Gastroesophageal sphincter (tissue), 4 donors: ENCODE results near the gene ZNF254. TPM values are rescaled to one million over a fixed set of nuclear protein-coding genes. Genes with fewer than 3 reads are reported as not detected.
"Not testable (repeated sequence)": the region's sequence is repeated elsewhere in the genome, so short reads cannot be mapped to it uniquely, and the experiment has no call there.

Source experiments
- ATAC-seq: fragments of 150-250 bp; one replicate; pipeline ENCODE4 v1.9.1; 2016; ENCODE audit warnings: mild to moderate bottlenecking, moderate library complexity
- H3K27ac ChIP-seq, 4 donors: fragments of 200-600 bp; sonication (generic) in 3 of 4; 1 replicate in 3 of 4; 2 replicates in 1 of 4; pipeline ENCODE4 v1.5.1; 2016 to 2019
- H3K27me3 ChIP-seq: fragments of 200-600 bp; sonication (generic); one replicate; pipeline ENCODE4 v1.5.1; 2019
- H3K36me3 ChIP-seq, 2 donors: fragments of 200-600 bp; sonication (generic); one replicate each; pipeline ENCODE4 v1.5.1; 2019; ENCODE audit warnings: control low read depth in 1 of 2
- H3K4me1 ChIP-seq, 3 donors: fragments of 200-600 bp; sonication (generic); 1 replicate in 2 of 3; 2 replicates in 1 of 3; pipeline ENCODE4 v1.5.1; 2016 to 2019; ENCODE audit warnings: control low read depth in 2 of 3
- H3K4me3 ChIP-seq, 2 donors: fragments of 200-600 bp; sonication (generic); one replicate each; pipeline ENCODE4 v1.5.1; 2019; ENCODE audit warnings: mild to moderate bottlenecking in 1 of 2, moderate library complexity in 1 of 2
- H3K9me3 ChIP-seq, 3 donors: fragments of 200-600 bp; sonication (generic); one replicate each; pipeline ENCODE4 v1.5.1; 2017 to 2019; ENCODE audit warnings: control low read depth in 2 of 3
- EP300 ChIP-seq: sonication (generic); formaldehyde crosslinking; IDR thresholded peaks from one replicate; pipeline ENCODE4 v1.6.1; 2017; ENCODE audit warnings: antibody characterized with exemption, mild to moderate bottlenecking
- POLR2A ChIP-seq, 2 donors: fragments of 450-650 bp; IDR thresholded peaks; one replicate each; pipeline ENCODE4 v1.6.1; 2017; ENCODE audit warnings: antibody characterized with exemption in 2 of 2, mild to moderate bottlenecking in 2 of 2, moderate library complexity in 1 of 2
- POLR2AphosphoS5 ChIP-seq: sonication (generic); formaldehyde crosslinking; IDR thresholded peaks from one replicate; pipeline ENCODE4 v1.6.1; 2017; ENCODE audit warnings: antibody characterized with exemption
- WGBS, 2 donors: methylation state at CpG; one replicate each; pipeline ENCODE4 v1.1.5; 2018; ENCODE audit warnings: low coverage in 1 of 2; 5-methylcytosine and 5-hydroxymethylcytosine counted together
- total RNA-seq, 4 donors: library from RNA; depleted of rRNA; stranded (reverse); fragments of >200 nt; gene quantifications; one replicate each; pipeline ENCODE4 v1.1.0, GENCODE V29; 2016
- TF ChIP-seq, protein P1 (sequence below), 4 experiments: fragments of 200-600 bp in 2 of 4; fragments of 450-650 bp in 2 of 4; sonication (generic) in 1 of 4; IDR thresholded peaks; one replicate each; pipeline ENCODE4 v1.5.1; 2017 to 2019; ENCODE audit warnings: antibody characterized with exemption in 4 of 4, mild to moderate bottlenecking in 2 of 4, moderate library complexity in 2 of 4

ZNF254 gene
- 10 to 100 TPM; 10.0 to 22.6 (median 13.5) TPM for total RNA-seq

DNA sequence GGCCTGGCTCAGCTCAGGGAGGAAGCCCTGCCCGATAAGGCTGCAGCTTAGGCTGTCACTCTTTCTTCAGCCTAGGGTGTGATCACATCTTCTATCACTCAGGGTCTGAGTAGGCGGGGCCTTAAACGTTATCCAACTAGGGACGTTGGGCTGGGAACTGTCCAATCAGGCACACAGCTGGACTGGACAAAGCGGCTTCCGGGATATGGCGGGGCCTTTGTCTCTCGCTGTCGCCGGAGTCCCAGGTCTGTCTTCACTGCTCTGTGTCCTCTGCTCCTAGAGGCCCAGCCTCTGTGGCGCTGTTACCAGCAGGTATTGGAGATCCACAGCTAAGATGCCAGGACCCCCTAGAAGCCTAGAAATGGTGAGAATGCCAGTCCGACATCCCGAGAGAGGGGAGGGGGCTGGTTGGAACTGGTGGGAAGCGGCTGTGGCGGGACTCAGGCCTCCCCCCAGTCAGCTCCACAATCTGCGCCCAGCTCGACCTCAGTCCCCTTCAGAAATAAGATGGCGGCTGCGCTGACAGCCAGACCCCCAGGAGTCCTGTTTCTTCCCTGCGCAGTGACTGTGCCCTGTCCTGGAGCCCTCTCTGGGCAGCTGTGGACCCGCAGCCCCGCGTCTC is at the start of gene ZNF254:
Gene ZNF254 (plus strand): TSS at position 214 of the 622 bp plus-strand sequence. CDS start 121 bp downstream, at position 335.
- peak; percentile 62 for TF ChIP-seq POLR2AphosphoS5
- TF ChIP-seq, protein P1, sequence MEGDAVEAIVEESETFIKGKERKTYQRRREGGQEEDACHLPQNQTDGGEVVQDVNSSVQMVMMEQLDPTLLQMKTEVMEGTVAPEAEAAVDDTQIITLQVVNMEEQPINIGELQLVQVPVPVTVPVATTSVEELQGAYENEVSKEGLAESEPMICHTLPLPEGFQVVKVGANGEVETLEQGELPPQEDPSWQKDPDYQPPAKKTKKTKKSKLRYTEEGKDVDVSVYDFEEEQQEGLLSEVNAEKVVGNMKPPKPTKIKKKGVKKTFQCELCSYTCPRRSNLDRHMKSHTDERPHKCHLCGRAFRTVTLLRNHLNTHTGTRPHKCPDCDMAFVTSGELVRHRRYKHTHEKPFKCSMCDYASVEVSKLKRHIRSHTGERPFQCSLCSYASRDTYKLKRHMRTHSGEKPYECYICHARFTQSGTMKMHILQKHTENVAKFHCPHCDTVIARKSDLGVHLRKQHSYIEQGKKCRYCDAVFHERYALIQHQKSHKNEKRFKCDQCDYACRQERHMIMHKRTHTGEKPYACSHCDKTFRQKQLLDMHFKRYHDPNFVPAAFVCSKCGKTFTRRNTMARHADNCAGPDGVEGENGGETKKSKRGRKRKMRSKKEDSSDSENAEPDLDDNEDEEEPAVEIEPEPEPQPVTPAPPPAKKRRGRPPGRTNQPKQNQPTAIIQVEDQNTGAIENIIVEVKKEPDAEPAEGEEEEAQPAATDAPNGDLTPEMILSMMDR (IDR thresholded peaks at IDR 0.05): peak in 2 of 4 experiments; percentile 2 to 12
- TF ChIP-seq EP300: no peak
- peak; percentile 47 to 51 for TF ChIP-seq POLR2A (IDR thresholded peaks at IDR 0.05)
- no peaks in the 10 kb centered on the region for H3K9me3 ChIP-seq
- H3K27me3 ChIP-seq: no peaks in the 10 kb centered on the region
- H3K27ac ChIP-seq: peak within 1 kb of the TSS; percentile 57 to 86 (median 84)
- peaks cover 0 to 4% of the 10 kb centered on the region in 2 donors for H3K36me3 ChIP-seq
- WGBS, 2 donors: 0 to 2% methylated on average over 7 to 9 of the region's 23 CpGs
- peak; percentile 98 for ATAC-seq
- peaks cover 0 to 20% (median 5%) of the 10 kb centered on the region in 3 donors for H3K4me1 ChIP-seq
- H3K4me3 ChIP-seq: peak within 1 kb of the TSS; percentile 48 to 71

DNA sequence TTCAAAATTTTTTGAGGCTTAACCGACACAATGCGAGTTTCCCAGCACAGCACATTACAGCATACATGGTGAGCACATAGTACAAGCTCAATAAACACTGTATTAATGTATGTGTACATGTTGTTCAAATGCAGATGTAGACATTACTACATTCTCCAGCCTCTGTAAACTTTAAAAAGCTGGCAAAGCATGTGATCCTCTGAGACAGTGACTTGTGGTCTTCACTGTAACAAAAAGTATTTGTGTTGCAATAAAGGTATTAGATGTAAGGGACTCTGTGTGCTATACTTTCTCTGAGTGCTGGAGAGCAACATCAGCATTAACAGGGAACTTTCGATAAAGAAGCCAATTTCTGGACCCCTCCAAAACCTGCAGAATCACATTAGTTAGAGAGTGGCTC is 46.4 kb upstream of the ZNF254 start:
- 94 to 95% methylated on average over 3 of the region's 3 CpGs for WGBS, 2 donors
- ATAC-seq: no peak
- no peak for TF ChIP-seq POLR2A (IDR thresholded peaks at IDR 0.05)
- TF ChIP-seq, protein P1 (IDR thresholded peaks at IDR 0.05): no peak
- no peak for TF ChIP-seq POLR2AphosphoS5
- no peak for TF ChIP-seq EP300
- Histone ChIP-seq H3K4me1 (peaks cover 0 to 50% (median 6%) of the 10 kb centered on the region in 3 donors), H3K4me3 (no peak overlapping the region), H3K36me3 (peaks cover 0 to 53% of the 10 kb centered on the region in 2 donors), H3K27ac (no peak overlapping the region), H3K27me3 (no peaks in the 10 kb centered on the region), H3K9me3 (no peaks in the 10 kb centered on the region)

DNA sequence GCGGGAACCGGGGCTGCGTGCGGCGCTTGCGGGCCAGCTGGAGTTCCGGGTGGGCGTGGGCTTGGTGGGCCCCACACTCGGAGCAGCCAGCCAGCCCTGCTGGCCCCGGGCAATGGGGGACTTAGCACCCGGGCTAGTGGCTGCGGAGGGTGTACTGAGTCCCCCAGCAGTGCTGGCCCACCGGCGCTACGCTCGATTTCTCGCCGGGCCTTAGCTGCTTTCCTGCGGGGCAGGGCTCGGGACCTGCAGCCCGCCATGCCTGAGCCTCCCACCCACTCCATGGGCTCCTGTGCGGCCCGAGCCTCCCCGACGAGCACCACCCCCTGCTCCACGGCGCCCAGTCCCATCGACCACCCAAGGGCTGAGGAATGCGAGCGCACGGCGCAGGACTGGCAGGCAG is 45.7 kb upstream of the ZNF254 start:
- H3K36me3 ChIP-seq: peaks cover 0 to 60% of the 10 kb centered on the region in 2 donors
- not testable (repeated sequence) for H3K4me3 ChIP-seq, H3K27me3 ChIP-seq, H3K27ac ChIP-seq, H3K9me3 ChIP-seq, ATAC-seq
- WGBS, 2 donors: no CpG with 5 or more reads among the region's 32 CpGs
- H3K4me1 ChIP-seq: peaks cover 0 to 43% (median 0%) of the 10 kb centered on the region in 3 donors

DNA sequence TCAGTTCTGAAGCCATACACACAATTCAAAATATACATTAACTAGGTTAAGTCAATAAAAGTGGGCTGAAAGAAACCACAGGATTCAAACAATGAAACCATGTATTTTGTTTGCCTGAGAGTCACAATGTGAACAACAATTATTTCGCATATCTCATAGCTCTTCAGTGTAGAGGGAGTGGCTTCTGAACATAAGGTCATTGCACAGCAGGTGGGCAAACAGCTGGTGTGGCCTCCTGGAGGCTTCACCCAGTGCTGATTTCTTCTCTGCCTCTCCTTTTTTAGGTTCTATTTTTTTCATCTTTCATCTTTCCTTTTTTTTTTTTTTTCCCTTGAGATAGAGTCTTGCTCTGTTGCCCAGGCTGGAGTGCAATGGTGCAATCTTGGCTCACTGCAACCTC is 40.4 kb upstream of the ZNF254 start:
- H3K4me3 ChIP-seq: no peak overlapping the region
- H3K36me3 ChIP-seq: peaks cover 0 to 86% of the 10 kb centered on the region in 2 donors
- peaks cover 0 to 8% (median 0%) of the 10 kb centered on the region in 3 donors for H3K4me1 ChIP-seq
- no peak for ATAC-seq
- H3K27me3 ChIP-seq: no peaks in the 10 kb centered on the region
- 100% methylated on average over 1 of the region's 1 CpG for WGBS, 2 donors
- TF ChIP-seq POLR2A (IDR thresholded peaks at IDR 0.05) (no peak), POLR2AphosphoS5 (no peak), EP300 (no peak)
- TF ChIP-seq, protein P1 (IDR thresholded peaks at IDR 0.05): no peak
- H3K27ac ChIP-seq: no peak overlapping the region
- H3K9me3 ChIP-seq: no peaks in the 10 kb centered on the region

DNA sequence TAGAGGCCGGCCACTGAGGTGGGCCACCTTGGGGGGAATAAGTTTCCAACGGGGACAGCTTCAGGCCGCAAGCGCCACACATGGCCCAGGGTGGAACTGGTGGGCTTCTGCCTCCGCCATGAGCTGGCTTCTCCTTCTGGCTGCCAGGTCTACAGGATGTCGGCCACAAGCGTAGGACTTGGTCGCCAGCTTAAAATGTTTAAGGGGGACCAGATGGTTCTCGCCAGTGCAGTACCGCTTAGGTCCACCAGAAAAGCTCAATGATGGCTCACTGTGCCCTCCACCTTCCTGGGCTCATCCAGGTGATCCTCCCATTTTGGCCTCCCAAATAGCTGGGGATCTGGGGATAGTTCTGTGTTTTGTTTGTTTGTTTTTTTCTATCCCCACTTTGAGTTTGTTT is 38.7 kb upstream of the ZNF254 start:
- TF ChIP-seq POLR2AphosphoS5: no peak
- TF ChIP-seq, protein P1 (IDR thresholded peaks at IDR 0.05): no peak
- TF ChIP-seq POLR2A (IDR thresholded peaks at IDR 0.05): no peak
- TF ChIP-seq EP300: no peak
- no peaks in the 10 kb centered on the region for H3K27me3 ChIP-seq
- H3K9me3 ChIP-seq: no peaks in the 10 kb centered on the region
- ATAC-seq: no peak
- H3K4me3 ChIP-seq: no peak overlapping the region
- WGBS, 2 donors: 89 to 100% methylated on average over 1 to 5 of the region's 10 CpGs
- H3K4me1 ChIP-seq: no peaks in the 10 kb centered on the region
- no peak overlapping the region for H3K27ac ChIP-seq
- H3K36me3 ChIP-seq: peaks cover 3 to 95% of the 10 kb centered on the region in 2 donors
